Glutamatergic neuron (in vitro differentiated cells): ENCODE results near the gene TUT4. TPM values are rescaled to one million over a fixed set of nuclear protein-coding genes. Genes with fewer than 3 reads are reported as not detected.
A peak's percentile ranks its signal among the peaks of the same experiment; 100 is the strongest.
"Not testable (repeated sequence)": the region's sequence is repeated elsewhere in the genome, so short reads cannot be mapped to it uniquely, and the experiment has no call there.

Experiments
- DNase-seq: peaks from one replicate; pipeline ENCODE4 v3.0.0; 2022
- H3K27ac Mint-ChIP-seq: one replicate; pipeline ENCODE4 v1.8.0; 2020; ENCODE audit warnings: mild to moderate bottlenecking, mixed read lengths, inconsistent platforms; ENCODE audit not compliant: unreplicated experiment
- H3K27me3 Mint-ChIP-seq: one replicate; pipeline ENCODE4 v1.8.0; 2020; ENCODE audit warnings: mild to moderate bottlenecking, moderate library complexity, mixed read lengths, inconsistent platforms; ENCODE audit not compliant: unreplicated experiment
- H3K36me3 Mint-ChIP-seq: one replicate; pipeline ENCODE4 v1.8.0; 2020; ENCODE audit warnings: mild to moderate bottlenecking, mixed read lengths, inconsistent platforms; ENCODE audit not compliant: unreplicated experiment
- H3K4me1 Mint-ChIP-seq: one replicate; pipeline ENCODE4 v1.8.0; 2020; ENCODE audit warnings: mild to moderate bottlenecking, low read depth, mixed read lengths, inconsistent platforms; ENCODE audit not compliant: unreplicated experiment
- H3K4me3 Mint-ChIP-seq: one replicate; pipeline ENCODE4 v1.8.0; 2020; ENCODE audit warnings: mild to moderate bottlenecking, mixed read lengths, inconsistent platforms; ENCODE audit not compliant: unreplicated experiment
- H3K9me3 Mint-ChIP-seq: one replicate; pipeline ENCODE4 v1.8.0; 2020; ENCODE audit warnings: mild to moderate bottlenecking, moderate library complexity, mixed read lengths, inconsistent platforms; ENCODE audit not compliant: unreplicated experiment
- CTCF ChIP-seq: fragments of 200-600 bp; sonication (generic); IDR thresholded peaks from one replicate; pipeline ENCODE4 v1.5.0; 2021; ENCODE audit not compliant: partially characterized antibody, unreplicated experiment
- total RNA-seq: library from RNA; stranded (reverse); fragmentation: NEBNext Ultra II Directional; extraction: Animal tissue kit (Norgen Biotek cat#: 25700); gene quantifications from one replicate; pipeline ENCODE4 v1.2.1, GENCODE V29; 2021; ENCODE audit not compliant: unreplicated experiment

TUT4 gene
- total RNA-seq, 1 donor from 2014 or later, result 70.8 TPM

- Mint-ChIP-seq H3K9me3 (no peaks in the 10 kb centered on the region), H3K27me3 (peaks cover 3% of the 10 kb centered on the region), H3K36me3 (peaks cover 8% of the 10 kb centered on the region), H3K27ac (no peak overlapping the region), H3K4me1 (no peaks in the 10 kb centered on the region), H3K4me3 (no peak overlapping the region)
- no peak for DNase-seq
- TF ChIP-seq CTCF, result no peak
These were observed 29.3 kb upstream of the TUT4 start for GRCh38 chr1:52582116-52582696.

- Mint-ChIP-seq H3K4me1 (no peaks in the 10 kb centered on the region), H3K4me3 (no peak overlapping the region), H3K27ac (no peak overlapping the region), H3K9me3 (no peaks in the 10 kb centered on the region), H3K36me3 (peaks cover 8% of the 10 kb centered on the region), H3K27me3 (peaks cover 3% of the 10 kb centered on the region)
- DNase-seq, result no peak
- no peak for TF ChIP-seq CTCF
These were observed 27.4 kb upstream of the TUT4 start for GRCh38 chr1:52580283-52580682.

GRCh38 chr1:52579415-52579814 is 26.5 kb upstream of the TUT4 start:
- DNase-seq, result no peak
- H3K4me3 Mint-ChIP-seq, result no peak overlapping the region

GRCh38 chr1:52578066-52578465 is 25.2 kb upstream of the TUT4 start:
- H3K4me1 Mint-ChIP-seq, H3K27me3 Mint-ChIP-seq, H3K36me3 Mint-ChIP-seq, H3K9me3 Mint-ChIP-seq, H3K4me3 Mint-ChIP-seq, H3K27ac Mint-ChIP-seq, DNase-seq: not testable (repeated sequence)

More at GRCh38 chr1:52579415-52579814, 26.5 kb upstream of the TUT4 start:
- peak overlapping the region; percentile 24 for H3K27ac Mint-ChIP-seq
- H3K9me3 Mint-ChIP-seq, result no peaks in the 10 kb centered on the region
- no peak for TF ChIP-seq CTCF
- H3K27me3 Mint-ChIP-seq, result peaks cover 4% of the 10 kb centered on the region
- H3K4me1 Mint-ChIP-seq, result no peaks in the 10 kb centered on the region
- H3K36me3 Mint-ChIP-seq, result peaks cover 8% of the 10 kb centered on the region

GRCh38 chr1:52576074-52576473 is 23.2 kb upstream of the TUT4 start:
- no peak for DNase-seq
- Mint-ChIP-seq H3K27ac (no peak overlapping the region), H3K36me3 (peaks cover 8% of the 10 kb centered on the region), H3K9me3 (no peaks in the 10 kb centered on the region), H3K4me1 (no peaks in the 10 kb centered on the region), H3K4me3 (no peak overlapping the region), H3K27me3 (peaks cover 3% of the 10 kb centered on the region)
- no peak for TF ChIP-seq CTCF

GRCh38 chr1:52574594-52574993 is 21.7 kb upstream of the TUT4 start:
- H3K27me3 Mint-ChIP-seq, result peaks cover 3% of the 10 kb centered on the region
- H3K36me3 Mint-ChIP-seq, result peaks cover 8% of the 10 kb centered on the region
- H3K27ac Mint-ChIP-seq, result peak overlapping the region; percentile 59
- no peaks in the 10 kb centered on the region for H3K9me3 Mint-ChIP-seq
- no peak overlapping the region for H3K4me3 Mint-ChIP-seq
- H3K4me1 Mint-ChIP-seq, result no peaks in the 10 kb centered on the region
- DNase-seq, result no peak
- no peak for TF ChIP-seq CTCF
